ENCODE data around the gene CNPPD1.

CNPPD1 gene

DNA sequence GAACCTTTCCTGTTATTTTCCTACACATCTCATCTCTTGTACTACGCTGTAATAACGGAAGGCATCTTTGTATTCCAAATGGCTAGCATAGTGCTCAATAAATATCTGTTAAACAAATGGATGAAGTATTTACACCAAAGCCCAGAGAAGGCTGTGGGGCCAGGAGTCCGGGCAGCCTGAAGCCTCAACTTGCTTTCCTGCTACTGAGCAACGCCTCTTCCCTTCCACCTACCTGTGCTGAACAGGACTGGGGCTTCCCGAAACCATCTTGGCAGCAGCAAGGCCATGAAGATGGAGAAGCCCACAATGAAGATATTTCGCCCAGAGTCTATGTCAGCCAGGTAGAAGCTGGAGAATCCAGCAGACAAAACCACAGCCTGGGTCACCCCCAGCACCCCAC lies 13.6 kb downstream of the CNPPD1 start:
- DNase-seq (ENCODE audit: insufficient read length, low spot score) (no peak), FAIRE-seq (no peak)

DNA sequence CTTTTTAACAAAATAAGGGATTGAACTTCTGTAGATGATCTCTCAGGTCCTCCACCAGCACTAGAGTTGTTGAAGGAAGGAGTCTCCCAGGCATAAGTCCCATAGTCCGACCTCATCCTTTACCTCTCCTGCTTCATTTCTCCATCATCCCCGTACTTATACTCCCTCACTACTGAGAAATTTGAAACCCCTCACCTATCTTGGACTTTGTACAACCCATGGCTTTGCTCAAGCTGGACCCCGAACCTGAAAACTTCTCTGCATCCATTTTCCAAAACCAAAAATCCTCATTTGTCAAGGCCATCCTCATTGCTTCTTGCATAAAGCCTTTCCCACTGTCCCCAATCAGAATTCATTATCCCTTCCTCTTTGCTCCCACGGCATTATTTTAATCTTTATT lies 15.6 kb downstream of the CNPPD1 start:
- FAIRE-seq = no peak
- DNase-seq (ENCODE audit: insufficient read length, low spot score) = no peak

DNA sequence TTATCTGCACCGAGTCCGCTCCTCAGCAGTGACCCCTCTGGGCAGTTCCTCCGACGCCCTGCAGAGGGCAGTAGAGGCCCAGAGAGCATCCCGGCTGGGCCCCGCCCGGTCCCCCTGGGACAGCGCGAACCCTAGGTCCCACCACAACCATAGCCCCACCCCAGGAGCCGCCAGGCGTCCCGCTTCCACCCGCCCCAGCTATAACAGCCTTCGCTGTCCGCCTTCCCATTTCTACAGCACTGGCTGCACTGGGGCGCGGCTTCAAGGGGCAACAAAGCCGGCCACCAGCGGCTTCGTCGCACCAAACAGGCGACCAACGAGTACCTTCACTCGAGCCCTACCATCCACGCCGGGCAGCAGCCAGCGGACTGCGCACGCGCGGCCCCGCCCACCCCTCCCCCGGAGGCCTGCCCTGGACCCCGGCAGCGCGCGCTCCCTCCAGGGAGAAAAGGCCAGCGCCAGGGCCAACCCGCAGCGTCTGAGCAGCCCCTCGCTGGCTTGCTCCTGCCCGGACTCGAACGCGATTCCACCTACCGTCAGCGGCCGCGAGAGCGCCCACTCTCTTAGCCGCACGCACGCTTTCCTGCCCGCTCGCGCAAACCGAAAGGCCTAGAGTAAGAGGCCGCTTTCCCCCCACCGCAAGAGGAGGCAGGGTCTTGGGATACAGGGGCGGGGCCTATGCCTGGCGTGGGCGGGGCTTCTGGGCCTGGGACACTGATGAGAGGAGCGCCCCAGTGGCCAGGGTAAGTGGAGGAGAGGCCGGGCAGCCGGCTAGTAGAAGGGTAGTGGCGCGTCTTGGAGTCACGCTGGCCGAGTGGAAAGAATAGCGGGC lies 16.3 kb downstream of the CNPPD1 start, which contains the start of gene NHEJ1:
NHEJ1 (minus strand) TSS at position 630 of the 832 bp plus-strand sequence. CDS start 2,453 bp downstream, outside the sequence.
- FAIRE-seq (no peak), DNase-seq (ENCODE audit: insufficient read length, low spot score) (peak; percentile 91)

DNA sequence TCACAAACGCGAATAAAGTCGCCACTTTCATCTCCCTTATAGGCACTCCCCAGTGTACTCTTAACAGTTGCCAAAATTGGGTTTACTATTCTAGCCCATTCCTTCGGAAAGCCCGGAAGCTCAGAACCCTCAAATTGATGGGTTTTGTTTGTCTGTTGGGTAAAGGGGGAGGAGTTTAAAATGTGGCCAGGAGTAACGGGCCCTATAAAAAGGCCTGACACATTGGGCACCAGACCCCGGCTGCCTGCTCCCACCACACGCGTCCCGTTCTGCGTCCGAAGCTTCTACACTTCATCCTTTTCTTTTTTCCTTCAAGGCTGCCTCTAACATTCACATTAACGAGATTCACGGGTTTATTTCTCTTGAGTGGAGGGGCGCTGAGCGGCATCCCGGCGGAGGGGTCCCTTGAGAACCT lies 16.9 kb downstream of the CNPPD1 start:
- FAIRE-seq (no peak), DNase-seq (ENCODE audit: insufficient read length, low spot score) (no peak)

DNA sequence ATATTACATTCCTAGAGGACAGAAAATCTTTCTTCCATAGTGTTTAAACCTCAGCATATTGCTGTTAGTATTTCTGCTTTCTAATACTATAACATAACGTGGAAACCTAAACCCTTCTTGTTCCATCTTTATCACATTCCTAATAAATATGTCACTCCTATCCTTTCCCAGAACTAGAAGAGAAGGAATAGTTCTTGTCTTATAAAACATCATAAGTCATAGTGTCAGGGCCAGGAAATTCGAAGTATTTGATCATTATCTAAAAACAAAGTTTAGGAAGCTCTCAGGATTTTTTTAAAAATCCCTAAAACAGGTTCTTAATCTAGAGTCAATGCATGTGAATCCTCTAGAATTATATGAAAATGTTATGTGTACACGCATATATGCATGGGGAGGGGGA lies 18.1 kb downstream of the CNPPD1 start:
- no peak for FAIRE-seq

DNA sequence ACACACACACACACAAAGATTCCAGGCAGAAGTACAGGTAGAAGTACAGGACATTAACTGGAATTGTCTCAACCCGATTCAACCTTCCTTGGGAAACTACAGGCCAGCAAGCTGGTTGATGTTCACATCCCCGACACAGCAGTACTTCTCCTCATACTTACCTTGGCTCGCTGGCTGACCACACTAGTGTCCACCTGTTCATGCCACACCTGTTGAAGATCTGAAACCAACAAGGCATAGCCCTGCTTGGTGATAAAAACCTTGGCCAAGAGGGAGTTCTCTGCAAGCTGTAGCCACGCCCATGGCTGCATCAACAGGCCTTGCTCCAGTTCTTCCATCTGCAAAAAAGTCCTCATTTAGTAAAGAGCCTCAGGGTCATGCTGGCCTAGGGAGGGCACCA lies 18.7 kb downstream of the CNPPD1 start:
- no peak for DNase-seq (ENCODE audit: insufficient read length, low spot score)
- FAIRE-seq = no peak

More for the DNA sequence above, 18.1 kb downstream of the CNPPD1 start:
- no peak for DNase-seq (ENCODE audit: insufficient read length, low spot score)

DNA sequence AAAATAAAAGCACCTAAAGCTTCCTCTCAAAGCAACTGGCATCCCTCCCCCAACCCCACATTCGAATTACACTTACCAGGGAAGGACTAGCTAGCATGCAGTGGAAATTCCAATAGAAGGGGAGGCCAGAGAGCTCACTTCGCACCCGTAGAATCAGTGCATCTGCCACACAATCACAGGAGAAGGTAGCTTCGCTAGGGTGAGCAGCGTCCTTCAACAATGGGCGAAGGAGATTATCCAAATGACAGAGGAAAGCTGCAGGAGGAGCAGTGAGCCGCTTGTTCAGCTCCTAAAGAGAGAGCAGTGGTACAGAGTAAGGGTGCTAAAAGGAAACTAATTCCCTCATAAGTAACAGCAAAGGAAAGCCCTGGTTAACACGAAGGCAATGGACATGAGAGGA lies 19.3 kb downstream of the CNPPD1 start:
- DNase-seq (ENCODE audit: insufficient read length, low spot score) = no peak
- no peak for FAIRE-seq

DNA sequence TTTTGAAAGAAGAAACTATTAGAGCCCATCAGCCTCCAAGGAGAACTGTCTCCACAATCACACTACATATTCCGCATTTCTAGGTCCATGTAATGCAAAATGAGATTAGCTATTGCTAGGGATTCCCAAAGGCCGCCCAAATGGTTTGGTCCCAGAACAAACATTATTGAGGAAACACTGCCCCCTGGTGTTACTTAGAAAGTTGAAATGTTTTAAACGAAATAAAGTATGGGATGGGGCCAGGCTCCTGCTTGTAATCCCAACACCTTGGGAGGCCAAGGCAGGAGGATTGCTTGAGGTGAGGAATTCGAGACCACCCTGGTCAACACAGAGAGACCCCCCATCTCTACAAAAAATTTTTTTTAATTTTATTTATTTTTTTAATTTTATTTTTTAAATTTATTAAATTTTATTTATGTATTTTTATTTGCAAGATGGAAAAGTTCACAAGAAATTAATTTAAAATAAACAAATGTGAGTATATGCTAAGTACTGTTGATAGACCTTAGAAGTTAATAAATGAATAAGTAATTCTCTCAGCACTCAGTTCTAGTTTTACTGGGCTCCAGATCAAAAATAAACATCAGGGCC lies 21.6 kb downstream of the CNPPD1 start:
- DNase-seq (ENCODE audit: insufficient read length, low spot score) = peak; percentile 49
- FAIRE-seq = no peak

DNA sequence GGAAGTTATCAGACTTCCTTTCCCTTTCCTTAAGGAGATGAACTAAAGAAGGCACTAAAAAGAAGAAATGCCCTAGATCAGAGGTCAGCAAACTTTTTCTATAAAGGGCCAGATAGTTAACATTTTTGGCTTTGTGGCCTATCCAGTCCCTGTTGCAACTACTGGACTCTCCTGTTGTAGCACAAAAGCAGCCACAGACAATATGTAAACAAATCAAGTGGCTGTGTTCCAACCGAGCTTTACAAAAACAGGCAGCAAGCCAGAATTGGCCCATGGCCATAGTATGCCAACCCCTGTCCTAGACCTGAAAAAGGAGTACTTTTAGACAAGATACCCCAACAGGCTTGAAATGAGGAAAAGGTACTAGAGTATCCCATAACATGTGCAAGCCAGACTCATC lies 27.1 kb downstream of the CNPPD1 start:
- DNase-seq (ENCODE audit: insufficient read length, low spot score) = no peak
- no peak for FAIRE-seq

DNA sequence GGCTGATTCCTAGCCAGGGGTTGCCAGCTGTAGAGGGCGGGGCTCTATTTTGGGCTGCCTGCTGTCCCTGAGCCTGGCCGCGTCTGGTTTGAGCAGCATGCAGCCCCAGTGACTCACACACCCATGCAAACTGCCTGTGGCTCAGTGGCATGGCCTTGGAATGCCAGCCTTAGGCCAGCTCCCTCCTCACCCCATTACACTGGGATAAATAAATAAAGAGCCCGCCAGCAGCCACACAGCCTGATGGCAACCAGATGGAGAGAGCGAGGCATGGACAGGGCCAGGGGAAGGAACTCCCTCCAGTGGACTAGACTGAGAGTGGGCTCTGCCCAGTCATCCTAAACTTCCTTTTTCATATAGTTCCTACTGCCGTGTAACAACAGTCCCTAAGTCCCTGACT lies 34.4 kb downstream of the CNPPD1 start:
- no peak for FAIRE-seq

DNA sequence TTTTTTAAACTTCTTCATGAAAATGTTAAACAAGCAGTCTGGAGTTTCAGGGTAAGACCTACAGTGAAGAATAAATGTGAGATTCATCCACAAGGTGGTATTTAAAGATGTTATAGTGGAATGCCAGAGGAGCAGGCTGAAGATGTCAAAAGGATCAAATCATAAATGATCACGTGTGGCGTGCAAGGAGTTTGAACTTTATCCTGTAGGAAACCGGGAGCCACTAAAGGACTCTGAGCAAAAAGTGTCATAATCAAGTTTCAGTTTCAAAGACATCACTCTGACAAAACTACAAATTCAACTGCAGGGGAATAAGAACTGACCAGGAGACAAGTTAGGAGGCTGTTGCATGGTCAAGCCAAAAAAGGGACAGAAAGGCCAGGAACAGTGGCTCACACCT lies 36.0 kb downstream of the CNPPD1 start:
- DNase-seq (ENCODE audit: insufficient read length, low spot score) (no peak), FAIRE-seq (no peak)

More for the DNA sequence above, 34.4 kb downstream of the CNPPD1 start:
- peak; percentile 36 for DNase-seq (ENCODE audit: insufficient read length, low spot score)

DNA sequence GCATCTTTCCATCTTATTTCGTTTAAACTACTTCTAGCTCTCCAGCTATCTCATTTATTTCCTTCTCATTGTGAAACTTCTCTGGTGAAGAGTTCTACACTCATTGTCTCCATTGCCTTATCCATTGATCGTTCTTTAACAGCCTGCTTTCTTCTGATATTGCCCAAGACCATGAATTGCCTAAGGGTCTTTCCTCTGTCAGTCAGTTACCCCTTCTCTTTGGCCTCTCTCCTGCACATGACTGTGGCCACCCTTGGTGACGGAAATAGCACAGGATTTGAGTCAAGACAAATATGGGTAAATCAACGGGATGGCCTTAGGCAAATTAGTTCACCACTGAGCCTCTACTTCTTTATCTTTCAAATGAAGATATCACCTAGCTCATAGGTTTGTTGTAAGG lies 42.7 kb downstream of the CNPPD1 start:
- DNase-seq (ENCODE audit: insufficient read length, low spot score) = no peak
- no peak for FAIRE-seq

DNA sequence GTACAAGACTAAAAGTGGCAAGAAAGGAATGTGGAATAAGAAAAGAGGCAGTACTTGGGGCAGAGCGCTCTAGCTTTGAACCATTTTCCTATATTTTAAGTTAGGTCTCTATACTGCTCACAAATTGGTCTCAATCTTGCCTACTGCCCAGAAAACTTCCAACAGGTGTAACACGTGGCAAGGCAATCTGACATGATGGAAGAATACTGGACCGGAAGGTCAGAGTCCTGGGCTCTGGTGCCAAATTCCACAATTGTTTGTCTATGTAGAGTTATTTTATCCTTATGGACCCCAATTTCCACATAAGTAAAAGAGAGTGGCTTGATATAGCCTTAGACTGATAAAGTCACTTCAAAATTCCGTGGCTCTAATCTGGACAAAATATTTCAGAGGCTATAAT lies 45.0 kb downstream of the CNPPD1 start:
- DNase-seq (ENCODE audit: insufficient read length, low spot score) = no peak

DNA sequence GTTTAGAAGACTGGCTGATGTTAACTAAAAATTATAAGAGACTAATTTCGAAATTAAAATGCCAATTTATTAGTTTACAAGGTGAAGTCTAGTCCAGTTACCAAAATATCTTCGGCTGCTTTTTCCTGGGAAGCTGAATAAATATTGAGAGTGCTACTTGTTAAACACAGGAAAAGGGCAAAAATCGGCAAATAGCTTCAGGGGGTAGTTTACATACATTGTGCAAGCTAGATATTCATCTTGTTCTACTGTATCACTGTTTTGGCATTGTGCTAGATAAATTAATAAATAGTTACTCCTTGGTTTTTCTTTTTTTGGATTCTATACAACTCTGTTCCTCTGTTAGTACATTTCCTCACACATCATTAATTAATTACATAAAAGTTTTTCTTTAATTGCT lies 45.4 kb downstream of the CNPPD1 start:
- DNase-seq (ENCODE audit: insufficient read length, low spot score) = no peak
- no peak for FAIRE-seq

More for the DNA sequence above, 45.0 kb downstream of the CNPPD1 start:
- no peak for FAIRE-seq

DNA sequence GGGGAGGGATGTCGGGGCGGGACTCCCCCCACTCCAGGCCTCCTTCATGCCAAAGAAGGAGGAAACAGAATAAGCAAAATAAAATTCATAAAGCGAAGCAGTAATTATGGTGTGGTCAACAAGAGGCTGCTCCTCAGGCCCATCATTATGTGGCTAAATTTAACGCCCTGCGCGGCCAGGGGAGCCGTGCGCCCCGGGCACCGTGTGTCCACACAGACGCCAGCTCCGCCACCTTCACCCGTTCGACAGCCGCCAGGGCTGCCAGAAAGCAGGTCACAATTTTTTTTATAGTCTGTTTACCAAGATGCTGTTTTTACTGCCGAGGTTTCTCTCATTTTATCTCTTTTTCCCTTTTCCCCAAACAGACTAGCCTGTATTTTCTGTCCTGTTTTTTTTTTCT lies 47.1 kb downstream of the CNPPD1 start:
- no peak for FAIRE-seq
- DNase-seq (ENCODE audit: insufficient read length, low spot score) = no peak

DNA sequence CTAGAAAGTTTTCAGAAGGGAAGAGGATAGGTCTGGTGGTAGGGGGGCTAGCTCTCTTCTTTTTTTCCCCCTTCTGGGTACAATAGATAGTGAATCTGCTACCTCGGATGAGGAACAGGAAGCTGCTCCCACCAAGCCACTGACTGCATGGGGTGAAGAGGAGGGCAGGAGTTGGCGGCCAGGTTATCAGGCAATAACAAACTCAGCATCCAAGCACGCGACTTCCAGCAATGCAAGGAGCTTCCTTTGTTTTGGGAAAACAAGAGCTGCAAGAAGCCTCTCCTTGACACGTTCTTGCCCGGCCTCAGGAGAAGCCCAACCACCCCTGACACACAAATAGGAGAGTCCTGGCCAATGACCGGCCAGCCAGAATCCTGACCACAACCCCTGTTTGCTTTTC lies 48.3 kb downstream of the CNPPD1 start:
- FAIRE-seq (no peak), DNase-seq (ENCODE audit: insufficient read length, low spot score) (no peak)

DNA sequence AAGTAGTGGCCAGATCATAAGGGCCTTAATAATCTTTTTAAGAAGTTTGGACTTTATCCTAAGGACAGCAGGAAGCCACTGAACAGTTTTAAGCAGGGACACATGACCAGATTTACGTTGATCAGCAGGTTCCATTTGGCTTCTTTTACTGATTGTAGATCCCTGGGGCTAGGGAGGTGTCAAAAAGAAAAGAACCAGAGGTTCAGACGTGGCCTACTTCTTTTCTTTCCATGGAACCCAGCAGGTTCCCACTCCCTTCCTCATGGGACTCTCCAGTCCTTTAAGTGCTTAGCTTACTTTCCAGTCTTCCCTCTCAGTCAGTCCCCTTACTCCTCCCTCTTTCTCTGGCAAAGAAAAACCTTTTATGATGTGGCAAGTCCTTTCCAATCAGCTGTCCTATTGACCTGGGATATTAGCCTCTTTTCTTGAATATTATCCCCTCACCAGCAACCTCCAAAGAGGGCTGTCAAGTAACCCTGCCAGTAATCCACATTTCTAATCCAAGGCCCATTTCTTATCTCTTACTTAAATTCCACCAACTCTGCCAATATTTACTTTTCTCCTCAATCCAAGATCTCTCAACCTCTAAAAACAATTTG lies 49.6 kb downstream of the CNPPD1 start:
- no peak for FAIRE-seq
- DNase-seq (ENCODE audit: insufficient read length, low spot score) = no peak

DNA sequence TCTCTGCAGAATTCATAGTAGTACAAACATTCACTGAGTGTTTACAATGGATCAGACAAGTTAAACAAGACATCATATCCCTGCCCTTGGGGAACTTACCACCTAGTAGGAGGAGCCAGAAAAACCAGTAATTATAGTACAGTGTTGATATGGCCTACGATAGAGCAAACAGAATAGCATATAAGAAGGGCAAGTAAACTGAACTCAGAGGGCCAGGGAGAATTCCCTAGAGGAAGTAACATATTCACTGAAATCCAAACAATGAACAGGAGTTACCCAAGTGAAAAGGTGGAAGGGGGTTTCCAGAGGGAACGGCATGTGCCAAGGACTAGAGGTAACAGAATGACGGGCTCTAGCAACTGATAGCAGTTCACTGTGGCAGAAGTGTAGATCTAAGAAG lies 50.2 kb downstream of the CNPPD1 start:
- no peak for DNase-seq (ENCODE audit: insufficient read length, low spot score)
- FAIRE-seq = no peak

DNA sequence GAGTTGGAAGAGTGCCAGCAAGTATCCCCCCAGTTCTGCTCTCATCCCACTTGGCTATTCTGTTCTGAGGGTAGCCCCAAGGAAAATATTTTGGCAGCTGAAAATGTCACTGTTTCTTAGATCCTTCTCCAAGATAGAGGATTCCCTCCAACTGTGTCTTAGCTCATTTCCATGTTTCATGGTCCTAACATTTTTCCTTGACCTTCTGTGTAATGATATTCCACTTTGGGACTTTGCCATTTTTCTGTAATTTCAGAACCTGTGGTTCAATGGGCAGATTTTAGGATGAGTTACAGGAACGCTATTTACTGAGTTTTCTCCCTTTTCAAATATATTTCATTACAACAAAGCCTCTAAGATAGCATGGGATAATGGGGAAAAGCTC lies 50.8 kb downstream of the CNPPD1 start:
- no peak for FAIRE-seq
- no peak for DNase-seq (ENCODE audit: insufficient read length, low spot score)

DNA sequence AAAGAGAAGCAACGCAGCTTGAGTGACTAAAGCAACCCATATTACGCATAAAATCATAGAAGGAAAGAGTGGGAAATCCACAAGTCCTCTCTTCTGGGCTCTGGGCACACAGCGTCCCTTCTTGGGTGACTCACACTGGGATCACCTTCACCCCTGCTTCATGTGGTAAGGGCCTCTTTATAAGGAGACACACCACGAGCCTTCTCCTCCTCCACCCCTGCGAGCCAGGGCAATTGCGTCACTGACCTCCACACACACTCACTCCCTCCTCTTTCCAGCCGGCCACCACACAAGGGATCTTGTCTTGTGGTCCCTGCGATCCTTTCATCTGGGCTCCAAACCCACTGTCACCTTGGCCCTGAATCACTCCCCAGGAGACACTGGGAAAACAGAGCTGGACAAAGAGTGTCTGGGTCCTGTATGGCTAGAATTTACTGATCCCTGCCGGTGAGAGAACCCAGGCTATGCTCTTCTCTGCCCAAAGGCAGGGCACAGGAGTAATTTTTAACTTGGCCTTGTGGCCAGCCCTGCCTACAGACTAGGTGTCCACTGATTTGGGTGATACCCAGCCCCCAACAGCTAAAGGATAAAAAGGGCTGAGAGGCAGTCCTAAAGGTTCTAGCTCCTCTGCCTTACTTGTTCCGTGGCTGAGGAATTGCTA lies 51.4 kb downstream of the CNPPD1 start:
- DNase-seq (ENCODE audit: insufficient read length, low spot score) = peak; percentile 50
- peak; percentile 51 for FAIRE-seq

DNA sequence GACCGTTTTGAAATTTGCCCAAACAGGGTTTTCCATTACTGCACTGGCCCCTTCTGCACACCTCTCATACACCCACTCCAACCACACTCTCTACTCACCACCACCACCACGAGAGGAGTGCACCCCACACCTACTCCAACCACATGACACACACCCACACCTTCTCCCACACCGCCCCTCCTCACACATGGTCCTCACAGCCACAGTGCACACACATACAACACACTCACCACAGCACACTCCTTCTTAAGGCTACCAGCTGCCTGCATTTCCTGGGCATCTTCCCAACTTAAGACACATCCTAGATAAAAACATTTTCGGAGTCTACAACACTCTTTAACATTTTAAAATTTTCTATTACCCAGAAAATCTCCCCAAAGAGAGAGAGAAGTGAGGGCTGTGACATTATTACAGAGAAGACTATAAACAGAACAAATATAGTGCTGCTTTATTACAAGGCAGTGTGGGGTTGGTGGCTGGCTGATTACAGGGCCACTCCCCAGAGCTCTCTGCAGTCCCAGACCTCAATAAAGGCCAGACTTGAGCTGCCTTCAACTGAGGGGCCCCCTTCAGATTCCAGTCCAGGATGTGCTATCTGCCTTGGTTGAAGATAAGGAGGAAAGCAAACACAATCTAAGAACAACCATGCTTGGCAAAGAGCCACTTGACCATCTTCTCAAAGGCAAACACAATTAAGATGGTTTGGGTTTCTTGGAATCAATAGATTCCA lies 52.2 kb downstream of the CNPPD1 start:
- DNase-seq (ENCODE audit: insufficient read length, low spot score) = no peak

More for the DNA sequence above, 52.2 kb downstream of the CNPPD1 start:
- FAIRE-seq = no peak
